IMR-90 (cell line): Measurements from ENCODE around the gene GSTP1. TPM values are rescaled to one million over a fixed set of nuclear protein-coding genes. Genes with fewer than 3 reads are reported as not detected.
A peak's percentile ranks its signal among the peaks of the same experiment; 100 is the strongest.

ENCODE experiments used
- ATAC-seq: fragments of 200-7000 bp; cut with Tn5 transposase; 2 replicates; pipeline ENCODE4 v1.9.1; 2020; ENCODE audit warnings: low read depth, mild to moderate bottlenecking, moderate library complexity
- BruUV-seq: library from RNA; stranded (reverse); fragments of 400-500 nt; replicated peaks from 2 replicates; lab custom pipeline; 2021; lab: Mats Ljungman, UMichigan
- CTCF ChIA-PET: fragments of 300-600 bp; formaldehyde crosslinking; extraction: SDS; loops from one replicate; lab custom pipeline; 2021; ENCODE audit warnings: antibody characterized with exemption; lab: Yijun Ruan, JAX
- POLR2A ChIA-PET: fragments of 300-600 bp; sonication (Branson Sonifier 250); formaldehyde crosslinking; loops from one replicate; lab custom pipeline; 2022; ENCODE audit warnings: antibody characterized with exemption; ENCODE audit not compliant: unreplicated experiment; lab: Charles Lee
- DNase-seq: peaks from one replicate; pipeline ENCODE4 v3.0.0; 2013
- H2AFZ ChIP-seq: replicated peaks from 2 replicates; pipeline ENCODE3; 2013; ENCODE audit warnings: low read length, mild to moderate bottlenecking; ENCODE audit not compliant: poor library complexity
- H2AK5ac ChIP-seq: 2 replicates; pipeline ENCODE4 v1.6.1; 2013; ENCODE audit warnings: low read depth, low read length, inconsistent platforms
- H2AK9ac ChIP-seq: replicated peaks from 2 replicates; pipeline ENCODE3; 2013; ENCODE audit warnings: mild to moderate bottlenecking, low read depth, low read length, moderate library complexity; ENCODE audit not compliant: poor library complexity
- H2BK120ac ChIP-seq: 2 replicates; pipeline ENCODE4 v1.6.1; 2013; ENCODE audit warnings: low read depth, low read length, inconsistent platforms
- H2BK15ac ChIP-seq: 3 replicates; pipeline ENCODE4 v1.6.1; 2013; ENCODE audit warnings: low read depth, low read length, inconsistent platforms
- H2BK20ac ChIP-seq: 2 replicates; pipeline ENCODE4 v1.6.1; 2013; ENCODE audit warnings: low read depth, mild to moderate bottlenecking, inconsistent platforms, low read length, moderate library complexity
- H2BK5ac ChIP-seq: 2 replicates; pipeline ENCODE4 v1.6.1; 2013; ENCODE audit warnings: mild to moderate bottlenecking, low read depth, low read length, inconsistent platforms; ENCODE audit not compliant: poor library complexity, severe bottlenecking
- H3K14ac ChIP-seq: replicated peaks from 2 replicates; pipeline ENCODE4 v1.6.1; 2013; ENCODE audit warnings: low read depth, low read length, inconsistent platforms
- H3K18ac ChIP-seq: 2 replicates; pipeline ENCODE4 v1.6.1; 2013; ENCODE audit warnings: low read depth, low read length, control low read depth
- H3K23ac ChIP-seq: 2 replicates; pipeline ENCODE4 v1.6.1; 2013; ENCODE audit warnings: low read depth, low read length, inconsistent platforms
- H3K27ac ChIP-seq: 2 replicates; pipeline ENCODE4 v1.5.1; 2013; ENCODE audit warnings: mild to moderate bottlenecking, control low read depth, low read length; ENCODE audit not compliant: insufficient read depth
- H3K27me3 ChIP-seq: 2 replicates; pipeline ENCODE4 v1.6.1; 2013; ENCODE audit warnings: low read length; ENCODE audit not compliant: control insufficient read depth, insufficient read depth
- H3K36me3 ChIP-seq: 2 replicates; pipeline ENCODE4 v1.6.1; 2013; ENCODE audit warnings: low read length, mixed read lengths; ENCODE audit not compliant: control insufficient read depth, insufficient read depth
- H3K4ac ChIP-seq: 2 replicates; pipeline ENCODE4 v1.6.1; 2013; ENCODE audit warnings: low read depth, low read length, inconsistent platforms
- H3K4me1 ChIP-seq: 2 replicates; pipeline ENCODE4 v1.6.1; 2013; ENCODE audit warnings: low read length, mixed read lengths; ENCODE audit not compliant: control insufficient read depth, insufficient read depth
- H3K4me2 ChIP-seq: 2 replicates; pipeline ENCODE4 v1.6.1; 2013; ENCODE audit warnings: low read depth, mild to moderate bottlenecking, control low read depth, low read length, moderate library complexity
- H3K4me3 ChIP-seq: 2 replicates; pipeline ENCODE4 v1.5.1; 2013; ENCODE audit warnings: low read depth, mild to moderate bottlenecking, control low read depth, low read length, moderate library complexity; ENCODE audit not compliant: insufficient read depth
- H3K56ac ChIP-seq: 2 replicates; pipeline ENCODE4 v1.6.1; 2013; ENCODE audit warnings: low read length, inconsistent platforms; ENCODE audit not compliant: insufficient read depth; ENCODE audit errors: extremely low read depth
- H3K79me1 ChIP-seq, 2 experiments: 2 replicates each; pipeline ENCODE4 v1.6.1; 2013; ENCODE audit warnings: low read length in 2 of 2, inconsistent platforms in 1 of 2, low read depth in 1 of 2
- H3K9ac ChIP-seq: 2 replicates; pipeline ENCODE4 v1.6.1; 2013; ENCODE audit warnings: low read depth, low read length, control low read depth
- H3K9me1 ChIP-seq: 2 replicates; pipeline ENCODE4 v1.6.1; 2013; ENCODE audit warnings: low read length, inconsistent platforms; ENCODE audit not compliant: insufficient read depth
- H3K9me3 ChIP-seq: 2 replicates; pipeline ENCODE4 v1.6.1; 2013; ENCODE audit warnings: low read length; ENCODE audit not compliant: control insufficient read depth, insufficient read depth
- H4K20me1 ChIP-seq: 2 replicates; pipeline ENCODE4 v1.6.1; 2013; ENCODE audit warnings: low read length, inconsistent platforms; ENCODE audit not compliant: insufficient read depth
- H4K5ac ChIP-seq: 2 replicates; pipeline ENCODE4 v1.6.1; 2013; ENCODE audit warnings: mild to moderate bottlenecking, low read depth, low read length, control low read depth
- H4K8ac ChIP-seq, 2 experiments: 2 replicates each; pipeline ENCODE4 v1.6.1; 2013; ENCODE audit warnings: low read depth in 2 of 2, low read length in 2 of 2, control low read depth in 1 of 2, inconsistent platforms in 1 of 2
- H4K91ac ChIP-seq: 2 replicates; pipeline ENCODE4 v1.6.1; 2013; ENCODE audit warnings: low read depth, low read length, inconsistent platforms; ENCODE audit not compliant: insufficient read depth
- BHLHE40 ChIP-seq: fragments of 150-350 bp; IDR thresholded peaks from 2 replicates; pipeline ENCODE4 v1.6.1; 2016; ENCODE audit warnings: mild to moderate bottlenecking, low read depth, low read length
- CEBPB ChIP-seq: IDR thresholded peaks from 2 replicates; pipeline ENCODE4 v1.6.1; 2012; ENCODE audit warnings: low read depth, low read length, improper control_type of control experiment
- FOS ChIP-seq: fragments of 150-350 bp; IDR thresholded peaks from 2 replicates; pipeline ENCODE4 v1.6.1; 2016; ENCODE audit warnings: low read depth, low read length
- MXI1 ChIP-seq: IDR thresholded peaks from 2 replicates; pipeline ENCODE4 v1.6.1; 2012; ENCODE audit warnings: low read depth, mild to moderate bottlenecking, low read length, moderate library complexity, borderline replicate concordance
- SMC3 ChIP-seq: fragments of 150-350 bp; IDR thresholded peaks from 2 replicates; pipeline ENCODE4 v1.6.1; 2016; ENCODE audit warnings: low read depth, mild to moderate bottlenecking, antibody characterized with exemption, low read length, moderate library complexity
- WGBS, 2 experiments: methylation state at CpG; one replicate each; pipeline versions ENCODE4 v1.1.5 to v1.1.7; 2013; ENCODE audit warnings: missing lambda C conversion rate in 2 of 2; ENCODE audit not compliant: insufficient read length in 1 of 2; ENCODE audit errors: extremely low coverage in 2 of 2; 5-methylcytosine and 5-hydroxymethylcytosine counted together
- dilution Hi-C: fragments of 300-500 bp; cut with HindIII; formaldehyde crosslinking; loops from one replicate; pipeline ENCODE4 v1.14.3; 2018; ENCODE audit warnings: low sequenced_read_pairs; ENCODE audit not compliant: unreplicated experiment
- in situ Hi-C: fragments of 300-500 bp; cut with MboI; formaldehyde crosslinking; loops from 3 replicates; pipeline ENCODE4 v1.14.3; 2019; ENCODE audit warnings: low sequenced_read_pairs, inconsistent platforms, mixed read lengths
- intact Hi-C: fragments of 100-400 bp; cut with micrococcal nuclease; formaldehyde crosslinking; loops from 2 replicates; pipeline ENCODE4 v1.10.0; 2022
- polyA plus RNA-seq, 3 experiments: library from polyadenylated mRNA; depleted of rRNA; stranded (reverse); fragments of >200 nt; gene quantifications; 2 replicates each; pipeline ENCODE4 v1.2.3, GENCODE V29; 2012; ENCODE audit warnings: low replicate concordance in 1 of 3
- total RNA-seq: library from RNA; depleted of rRNA; stranded (reverse); fragments of >200 nt; gene quantifications from 2 replicates; pipeline ENCODE4 v1.2.3, GENCODE V29; 2012
- TF ChIP-seq, protein P1 (sequence below): conservative IDR thresholded peaks from 2 replicates; pipeline ENCODE4 v1.5.1; 2012; ENCODE audit warnings: mild to moderate bottlenecking, low read depth, low read length, improper control_type of control experiment

Gene GSTP1
- total and polyA plus RNA-seq, 2 of the 4 experiments (the other 2 are of a cell fraction) = 947 to 1,539 TPM

DNA sequence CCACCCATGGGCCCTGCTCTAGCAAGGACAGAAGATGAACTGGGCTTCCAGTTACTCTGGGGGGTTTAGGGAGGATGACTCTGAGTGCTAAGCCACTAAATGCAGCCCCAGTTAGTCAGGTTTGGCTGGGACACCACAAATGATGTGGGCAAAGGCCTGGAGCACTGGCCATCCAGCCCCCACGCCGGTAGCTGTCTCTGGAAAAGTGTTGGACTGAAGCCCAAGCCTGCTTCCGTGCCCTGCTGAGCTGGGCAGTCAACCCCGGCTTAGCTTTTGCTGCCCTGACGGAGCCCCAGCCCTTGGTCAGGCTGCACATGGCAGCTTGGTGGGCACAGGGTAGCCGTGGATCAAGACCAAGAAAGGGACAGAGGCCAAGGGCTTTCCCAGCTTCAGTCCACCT is 5.7 kb upstream of the GSTP1 start:
- H3K4me2 ChIP-seq = no peak overlapping the region
- no peak overlapping the region for H3K18ac ChIP-seq
- H3K9me3 ChIP-seq = no peaks in the 10 kb centered on the region
- no peak overlapping the region for H4K91ac ChIP-seq
- no peak overlapping the region for H3K14ac ChIP-seq
- peaks cover 0 to 5% of the 10 kb centered on the region in 2 experiments; a peak in 2 of 4 replicates for H3K79me1 ChIP-seq
- intact Hi-C loops (no loop called here), dilution Hi-C loops (no loop called here), in situ Hi-C loops (no loop called here)
- DNase-seq (no peak), ATAC-seq (no peak)
- no peak overlapping the region for H3K27ac ChIP-seq
- no TSS peak for BruUV-seq
- H3K56ac ChIP-seq = no peak overlapping the region
- H2BK5ac ChIP-seq = no peak overlapping the region
- no peak overlapping the region for H3K9ac ChIP-seq
- H2AK5ac ChIP-seq = no peak overlapping the region
- H3K4ac ChIP-seq = no peak overlapping the region
- TF ChIP-seq BHLHE40 = no peak
- no peak for TF ChIP-seq SMC3
- TF ChIP-seq, protein P1, sequence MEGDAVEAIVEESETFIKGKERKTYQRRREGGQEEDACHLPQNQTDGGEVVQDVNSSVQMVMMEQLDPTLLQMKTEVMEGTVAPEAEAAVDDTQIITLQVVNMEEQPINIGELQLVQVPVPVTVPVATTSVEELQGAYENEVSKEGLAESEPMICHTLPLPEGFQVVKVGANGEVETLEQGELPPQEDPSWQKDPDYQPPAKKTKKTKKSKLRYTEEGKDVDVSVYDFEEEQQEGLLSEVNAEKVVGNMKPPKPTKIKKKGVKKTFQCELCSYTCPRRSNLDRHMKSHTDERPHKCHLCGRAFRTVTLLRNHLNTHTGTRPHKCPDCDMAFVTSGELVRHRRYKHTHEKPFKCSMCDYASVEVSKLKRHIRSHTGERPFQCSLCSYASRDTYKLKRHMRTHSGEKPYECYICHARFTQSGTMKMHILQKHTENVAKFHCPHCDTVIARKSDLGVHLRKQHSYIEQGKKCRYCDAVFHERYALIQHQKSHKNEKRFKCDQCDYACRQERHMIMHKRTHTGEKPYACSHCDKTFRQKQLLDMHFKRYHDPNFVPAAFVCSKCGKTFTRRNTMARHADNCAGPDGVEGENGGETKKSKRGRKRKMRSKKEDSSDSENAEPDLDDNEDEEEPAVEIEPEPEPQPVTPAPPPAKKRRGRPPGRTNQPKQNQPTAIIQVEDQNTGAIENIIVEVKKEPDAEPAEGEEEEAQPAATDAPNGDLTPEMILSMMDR = no peak
- TF ChIP-seq CEBPB = no peak
- TF ChIP-seq FOS = no peak
- no peak for TF ChIP-seq MXI1
- no peak overlapping the region for H2AK9ac ChIP-seq
- CTCF ChIA-PET = no interaction called here
- no peak overlapping the region for H4K5ac ChIP-seq
- H4K20me1 ChIP-seq = no peaks in the 10 kb centered on the region
- no peak overlapping the region for H2BK120ac ChIP-seq
- H3K27me3 ChIP-seq = peaks cover 40% of the 10 kb centered on the region
- H3K4me1 ChIP-seq = peaks cover 3% of the 10 kb centered on the region; the same call in 1 of the 2 replicates
- peak overlapping the region; percentile 14 for H2AFZ ChIP-seq
- no peak overlapping the region for H4K8ac ChIP-seq
- WGBS, 2 experiments = 76% methylated on average over 6 of the region's 6 CpGs; no CpG with 5 or more reads in 1 of the 2 experiments
- no peaks in the 10 kb centered on the region for H3K36me3 ChIP-seq
- POLR2A ChIA-PET = no interaction called here
- no peak overlapping the region for H3K23ac ChIP-seq
- H3K9me1 ChIP-seq = peaks cover 4% of the 10 kb centered on the region; the same call in 1 of the 2 replicates
- no peak overlapping the region for H2BK15ac ChIP-seq
- H3K4me3 ChIP-seq = no peak overlapping the region
- H2BK20ac ChIP-seq = no peak overlapping the region
